Keratinocyte (primary cell): ENCODE measurements around the gene TSPAN1.

Source experiments
- EZH2 ChIP-seq: IDR thresholded peaks from one replicate; pipeline ENCODE4 v1.6.1; 2012; ENCODE audit warnings: inconsistent platforms, mild to moderate bottlenecking, low read length, moderate library complexity
- TF ChIP-seq, protein P1 (sequence below), 3 experiments: IDR thresholded peaks in 1 of 3; conservative IDR thresholded peaks in 1 of 3; optimal IDR thresholded peaks in 1 of 3; 2 replicates in 2 of 3; 3 replicates in 1 of 3; pipeline versions ENCODE3 to v1.5.1; 2011; ENCODE audit warnings: low read length in 3 of 3, mild to moderate bottlenecking in 3 of 3, moderate library complexity in 2 of 3, control low read depth in 1 of 3, inconsistent platforms in 1 of 3; ENCODE audit not compliant: insufficient read depth in 2 of 3; ENCODE audit errors: extremely low read depth in 1 of 3

DNA sequence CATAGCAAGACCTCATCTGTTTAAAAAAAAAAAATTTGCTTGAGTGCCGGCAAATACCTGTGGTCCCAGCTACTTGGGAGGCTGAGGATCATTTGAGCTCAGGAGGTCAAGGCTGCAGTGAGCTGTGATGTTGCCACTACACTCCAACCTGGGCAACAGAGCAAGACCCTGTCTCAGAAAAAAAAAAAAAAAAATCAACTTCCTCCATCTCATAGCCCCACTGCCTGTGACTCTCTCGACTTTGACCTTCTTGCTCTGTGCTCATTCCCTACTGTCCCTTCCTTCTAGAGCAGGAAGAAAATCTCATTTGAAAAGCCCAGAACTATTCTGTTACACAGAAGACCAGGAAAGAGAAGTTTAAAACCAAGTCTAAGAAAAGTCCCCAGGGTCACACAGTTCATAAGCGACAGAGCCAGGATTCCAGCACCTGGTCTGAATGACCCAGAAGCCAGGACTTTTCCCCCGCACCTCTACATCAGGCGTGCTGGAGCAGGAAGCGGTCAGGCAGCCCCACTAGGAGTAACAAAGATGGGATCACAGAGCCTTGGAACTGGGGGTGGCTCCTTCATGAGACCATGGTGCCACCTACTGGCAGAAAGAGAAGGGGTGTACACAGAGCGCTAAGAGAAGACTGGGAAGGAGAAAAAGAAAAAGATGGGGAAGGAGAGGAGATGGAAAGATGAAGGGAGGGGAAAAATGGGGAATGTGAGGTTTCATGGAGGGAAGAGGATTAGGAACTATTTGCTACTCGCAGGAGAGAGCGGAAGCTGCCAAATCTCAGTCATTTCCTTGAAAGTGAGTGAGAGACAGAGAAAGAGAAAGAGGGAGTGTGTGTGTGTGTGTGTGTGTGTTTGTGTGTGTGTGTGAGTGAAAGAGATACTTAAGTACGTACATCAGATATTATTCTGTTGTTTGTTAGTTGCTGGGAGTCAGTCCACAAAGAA, 4.5 kb downstream of the TSPAN1 start:
- TF ChIP-seq, protein P1, sequence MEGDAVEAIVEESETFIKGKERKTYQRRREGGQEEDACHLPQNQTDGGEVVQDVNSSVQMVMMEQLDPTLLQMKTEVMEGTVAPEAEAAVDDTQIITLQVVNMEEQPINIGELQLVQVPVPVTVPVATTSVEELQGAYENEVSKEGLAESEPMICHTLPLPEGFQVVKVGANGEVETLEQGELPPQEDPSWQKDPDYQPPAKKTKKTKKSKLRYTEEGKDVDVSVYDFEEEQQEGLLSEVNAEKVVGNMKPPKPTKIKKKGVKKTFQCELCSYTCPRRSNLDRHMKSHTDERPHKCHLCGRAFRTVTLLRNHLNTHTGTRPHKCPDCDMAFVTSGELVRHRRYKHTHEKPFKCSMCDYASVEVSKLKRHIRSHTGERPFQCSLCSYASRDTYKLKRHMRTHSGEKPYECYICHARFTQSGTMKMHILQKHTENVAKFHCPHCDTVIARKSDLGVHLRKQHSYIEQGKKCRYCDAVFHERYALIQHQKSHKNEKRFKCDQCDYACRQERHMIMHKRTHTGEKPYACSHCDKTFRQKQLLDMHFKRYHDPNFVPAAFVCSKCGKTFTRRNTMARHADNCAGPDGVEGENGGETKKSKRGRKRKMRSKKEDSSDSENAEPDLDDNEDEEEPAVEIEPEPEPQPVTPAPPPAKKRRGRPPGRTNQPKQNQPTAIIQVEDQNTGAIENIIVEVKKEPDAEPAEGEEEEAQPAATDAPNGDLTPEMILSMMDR (optimal IDR thresholded peaks at IDR 0.05 in 1 of 3, IDR thresholded peaks at IDR 0.05 in 1 of 3, conservative IDR thresholded peaks at IDR 0.05 in 1 of 3; ENCODE audit: extremely low read depth in 1 of 3, insufficient read depth in 2 of 3, low read length in 3 of 3), result peak; percentile 74 to 92 (median 88)
- TF ChIP-seq EZH2, result no peak
